ENCODE measurements around the gene HBP1. TPM values are rescaled to one million over a fixed set of nuclear protein-coding genes. Genes with fewer than 3 reads are reported as not detected.

HBP1 gene
- total and polyA plus RNA-seq, 2 of the 13 experiments (the other 11 are each of a cell fraction or from before 2014, with no cell fraction given): 22.9 to 44.1 TPM

DNA sequence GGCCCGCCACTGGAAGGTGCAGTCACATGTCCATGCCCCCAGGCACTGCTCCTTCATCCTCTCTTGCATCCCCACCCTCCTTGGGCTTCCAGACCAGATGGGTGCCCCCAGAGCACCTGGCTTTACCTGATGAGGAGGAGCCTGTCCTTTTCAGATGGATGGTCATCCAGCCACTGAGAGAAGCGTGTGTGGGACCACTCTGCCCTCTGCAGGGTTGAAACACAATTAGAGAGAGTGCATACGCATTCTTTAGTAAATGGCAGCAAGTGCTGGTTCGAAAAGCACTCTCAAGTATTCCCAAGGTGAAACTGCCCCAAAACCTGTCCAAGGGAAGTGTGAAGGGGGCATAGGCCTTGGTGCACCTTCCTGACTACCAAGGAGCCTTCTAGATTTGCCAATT, 41.6 kb downstream of the HBP1 start (continued):
- TF ChIP-seq ZFAT (CRISPR knock-in tag; conservative IDR thresholded peaks at IDR 0.05): no peak
- TF ChIP-seq, protein P1, sequence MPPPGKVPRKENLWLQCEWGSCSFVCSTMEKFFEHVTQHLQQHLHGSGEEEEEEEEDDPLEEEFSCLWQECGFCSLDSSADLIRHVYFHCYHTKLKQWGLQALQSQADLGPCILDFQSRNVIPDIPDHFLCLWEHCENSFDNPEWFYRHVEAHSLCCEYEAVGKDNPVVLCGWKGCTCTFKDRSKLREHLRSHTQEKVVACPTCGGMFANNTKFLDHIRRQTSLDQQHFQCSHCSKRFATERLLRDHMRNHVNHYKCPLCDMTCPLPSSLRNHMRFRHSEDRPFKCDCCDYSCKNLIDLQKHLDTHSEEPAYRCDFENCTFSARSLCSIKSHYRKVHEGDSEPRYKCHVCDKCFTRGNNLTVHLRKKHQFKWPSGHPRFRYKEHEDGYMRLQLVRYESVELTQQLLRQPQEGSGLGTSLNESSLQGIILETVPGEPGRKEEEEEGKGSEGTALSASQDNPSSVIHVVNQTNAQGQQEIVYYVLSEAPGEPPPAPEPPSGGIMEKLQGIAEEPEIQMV (CRISPR knock-in tag; IDR thresholded peaks at IDR 0.05; ENCODE audit: low read depth): no peak
- TF ChIP-seq, protein P2, sequence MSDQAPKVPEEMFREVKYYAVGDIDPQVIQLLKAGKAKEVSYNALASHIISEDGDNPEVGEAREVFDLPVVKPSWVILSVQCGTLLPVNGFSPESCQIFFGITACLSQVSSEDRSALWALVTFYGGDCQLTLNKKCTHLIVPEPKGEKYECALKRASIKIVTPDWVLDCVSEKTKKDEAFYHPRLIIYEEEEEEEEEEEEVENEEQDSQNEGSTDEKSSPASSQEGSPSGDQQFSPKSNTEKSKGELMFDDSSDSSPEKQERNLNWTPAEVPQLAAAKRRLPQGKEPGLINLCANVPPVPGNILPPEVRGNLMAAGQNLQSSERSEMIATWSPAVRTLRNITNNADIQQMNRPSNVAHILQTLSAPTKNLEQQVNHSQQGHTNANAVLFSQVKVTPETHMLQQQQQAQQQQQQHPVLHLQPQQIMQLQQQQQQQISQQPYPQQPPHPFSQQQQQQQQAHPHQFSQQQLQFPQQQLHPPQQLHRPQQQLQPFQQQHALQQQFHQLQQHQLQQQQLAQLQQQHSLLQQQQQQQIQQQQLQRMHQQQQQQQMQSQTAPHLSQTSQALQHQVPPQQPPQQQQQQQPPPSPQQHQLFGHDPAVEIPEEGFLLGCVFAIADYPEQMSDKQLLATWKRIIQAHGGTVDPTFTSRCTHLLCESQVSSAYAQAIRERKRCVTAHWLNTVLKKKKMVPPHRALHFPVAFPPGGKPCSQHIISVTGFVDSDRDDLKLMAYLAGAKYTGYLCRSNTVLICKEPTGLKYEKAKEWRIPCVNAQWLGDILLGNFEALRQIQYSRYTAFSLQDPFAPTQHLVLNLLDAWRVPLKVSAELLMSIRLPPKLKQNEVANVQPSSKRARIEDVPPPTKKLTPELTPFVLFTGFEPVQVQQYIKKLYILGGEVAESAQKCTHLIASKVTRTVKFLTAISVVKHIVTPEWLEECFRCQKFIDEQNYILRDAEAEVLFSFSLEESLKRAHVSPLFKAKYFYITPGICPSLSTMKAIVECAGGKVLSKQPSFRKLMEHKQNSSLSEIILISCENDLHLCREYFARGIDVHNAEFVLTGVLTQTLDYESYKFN (CRISPR knock-in tag; conservative IDR thresholded peaks at IDR 0.05): no peak

DNA sequence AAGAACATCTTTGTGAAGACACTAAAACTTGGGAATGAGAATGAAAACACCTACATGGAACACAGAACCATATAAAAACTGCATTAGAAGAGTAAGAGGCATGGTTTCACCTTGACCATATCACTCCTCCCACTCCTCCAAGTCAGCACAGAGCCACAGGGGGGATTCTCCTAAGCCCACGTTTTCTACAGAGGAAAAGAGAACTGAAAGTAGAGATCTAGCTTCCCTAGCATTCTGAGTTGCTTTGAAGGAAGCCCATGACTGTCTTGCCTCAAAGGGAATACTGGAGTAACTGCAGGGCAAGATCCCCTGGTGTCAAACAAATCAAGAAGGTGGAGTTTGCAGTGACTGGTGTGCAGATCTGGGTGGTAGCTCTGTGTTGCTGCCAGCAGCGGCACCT, 43.9 kb downstream of the HBP1 start:
- CTCF ChIA-PET (ENCODE audit: low intra/inter-chr PET ratio, low total read pairs): no interaction called here
- TF ChIP-seq, protein P3, sequence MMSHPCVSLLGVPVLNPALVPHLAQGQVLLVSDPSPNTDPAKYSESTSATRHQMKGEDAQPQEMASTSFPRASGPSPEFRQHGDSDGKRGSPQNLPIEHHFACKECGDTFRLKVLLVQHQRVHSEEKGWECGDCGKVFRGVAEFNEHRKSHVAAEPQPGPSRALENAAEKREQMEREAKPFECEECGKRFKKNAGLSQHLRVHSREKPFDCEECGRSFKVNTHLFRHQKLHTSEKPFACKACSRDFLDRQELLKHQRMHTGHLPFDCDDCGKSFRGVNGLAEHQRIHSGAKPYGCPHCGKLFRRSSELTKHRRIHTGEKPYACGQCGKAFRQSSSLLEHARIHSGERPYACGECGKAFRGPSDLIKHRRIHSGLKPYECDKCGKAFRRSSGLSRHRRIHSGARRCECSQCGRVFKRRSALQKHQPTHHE (CRISPR knock-in tag; IDR thresholded peaks at IDR 0.05; ENCODE audit: borderline replicate concordance): no peak
- no peak for TF ChIP-seq ZNF761 (CRISPR knock-in tag; conservative IDR thresholded peaks at IDR 0.05)
- TF ChIP-seq, protein P4, sequence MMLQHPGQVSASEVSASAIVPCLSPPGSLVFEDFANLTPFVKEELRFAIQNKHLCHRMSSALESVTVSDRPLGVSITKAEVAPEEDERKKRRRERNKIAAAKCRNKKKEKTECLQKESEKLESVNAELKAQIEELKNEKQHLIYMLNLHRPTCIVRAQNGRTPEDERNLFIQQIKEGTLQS (CRISPR knock-in tag; IDR thresholded peaks at IDR 0.05): no peak
- no peak for TF ChIP-seq ZNF552 (CRISPR knock-in tag; IDR thresholded peaks at IDR 0.05; ENCODE audit: borderline replicate concordance)
- TF ChIP-seq, protein P5, sequence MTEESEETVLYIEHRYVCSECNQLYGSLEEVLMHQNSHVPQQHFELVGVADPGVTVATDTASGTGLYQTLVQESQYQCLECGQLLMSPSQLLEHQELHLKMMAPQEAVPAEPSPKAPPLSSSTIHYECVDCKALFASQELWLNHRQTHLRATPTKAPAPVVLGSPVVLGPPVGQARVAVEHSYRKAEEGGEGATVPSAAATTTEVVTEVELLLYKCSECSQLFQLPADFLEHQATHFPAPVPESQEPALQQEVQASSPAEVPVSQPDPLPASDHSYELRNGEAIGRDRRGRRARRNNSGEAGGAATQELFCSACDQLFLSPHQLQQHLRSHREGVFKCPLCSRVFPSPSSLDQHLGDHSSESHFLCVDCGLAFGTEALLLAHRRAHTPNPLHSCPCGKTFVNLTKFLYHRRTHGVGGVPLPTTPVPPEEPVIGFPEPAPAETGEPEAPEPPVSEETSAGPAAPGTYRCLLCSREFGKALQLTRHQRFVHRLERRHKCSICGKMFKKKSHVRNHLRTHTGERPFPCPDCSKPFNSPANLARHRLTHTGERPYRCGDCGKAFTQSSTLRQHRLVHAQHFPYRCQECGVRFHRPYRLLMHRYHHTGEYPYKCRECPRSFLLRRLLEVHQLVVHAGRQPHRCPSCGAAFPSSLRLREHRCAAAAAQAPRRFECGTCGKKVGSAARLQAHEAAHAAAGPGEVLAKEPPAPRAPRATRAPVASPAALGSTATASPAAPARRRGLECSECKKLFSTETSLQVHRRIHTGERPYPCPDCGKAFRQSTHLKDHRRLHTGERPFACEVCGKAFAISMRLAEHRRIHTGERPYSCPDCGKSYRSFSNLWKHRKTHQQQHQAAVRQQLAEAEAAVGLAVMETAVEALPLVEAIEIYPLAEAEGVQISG (CRISPR knock-in tag; IDR thresholded peaks at IDR 0.05): no peak
- no peak for TF ChIP-seq ZNF776 (CRISPR knock-in tag; IDR thresholded peaks at IDR 0.05)
- TF ChIP-seq, protein P6, sequence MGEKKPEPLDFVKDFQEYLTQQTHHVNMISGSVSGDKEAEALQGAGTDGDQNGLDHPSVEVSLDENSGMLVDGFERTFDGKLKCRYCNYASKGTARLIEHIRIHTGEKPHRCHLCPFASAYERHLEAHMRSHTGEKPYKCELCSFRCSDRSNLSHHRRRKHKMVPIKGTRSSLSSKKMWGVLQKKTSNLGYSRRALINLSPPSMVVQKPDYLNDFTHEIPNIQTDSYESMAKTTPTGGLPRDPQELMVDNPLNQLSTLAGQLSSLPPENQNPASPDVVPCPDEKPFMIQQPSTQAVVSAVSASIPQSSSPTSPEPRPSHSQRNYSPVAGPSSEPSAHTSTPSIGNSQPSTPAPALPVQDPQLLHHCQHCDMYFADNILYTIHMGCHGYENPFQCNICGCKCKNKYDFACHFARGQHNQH (CRISPR knock-in tag; IDR thresholded peaks at IDR 0.05): no peak
- TF ChIP-seq ZNF432 (CRISPR knock-in tag; IDR thresholded peaks at IDR 0.05; ENCODE audit: borderline replicate concordance): no peak
- no peak for TF ChIP-seq MXD4 (CRISPR knock-in tag; IDR thresholded peaks at IDR 0.05)

More for the DNA sequence above, 43.9 kb downstream of the HBP1 start:
- H3K4me2 ChIP-seq (ENCODE audit: low read depth, low read length): no peak overlapping the region
- H3K9me3 ChIP-seq (ENCODE audit: low read length): no peaks in the 10 kb centered on the region
- H3K27me3 ChIP-seq (ENCODE audit: control insufficient read depth in 1 of 2, insufficient read depth in 2 of 2, low read length in 2 of 2): no peaks in the 10 kb centered on the region
- POLR2A ChIA-PET: interaction anchor here (1.6 kb wide), 1 partner anchor 45 kb away, joined by 7 read pairs; the partner anchor contains the start of gene HBP1
- no peak overlapping the region for H2AFZ ChIP-seq (ENCODE audit: low read length)
- no peaks in the 10 kb centered on the region for H3K4me1 ChIP-seq (ENCODE audit: insufficient read depth, low read length)
- intact Hi-C loops (cut with micrococcal nuclease; ENCODE audit: unreplicated experiment): no loop called here
- H4K20me1 ChIP-seq (ENCODE audit: insufficient read depth, low read length): no peaks in the 10 kb centered on the region
- FAIRE-seq: no peak
- ATAC-seq: no peak
- no peak overlapping the region for H3K9ac ChIP-seq (ENCODE audit: insufficient read depth, low read depth, low read length)
- BruUV-seq (replicated peaks): no TSS peak
- DNase-seq (ENCODE audit: low spot score): no peak
- H3K4me3 ChIP-seq (replicated peaks in 1 of 3; ENCODE audit: insufficient read depth in 1 of 3, low read depth in 2 of 3, low read length in 3 of 3): no peak overlapping the region
- WGBS (ENCODE audit: low lambda C conversion rate): 93% methylated on average over 2 of the region's 2 CpGs
- in situ Hi-C loops (cut with HindIII; ENCODE audit: extremely low pct_ligation_motif_present, low pct_unique_long_range_greater_than_20kb): loop anchor here (25.0 kb wide), 2 partner anchors 500 to 675 kb away; partner anchors contain the start of gene DLD
- H3K27ac ChIP-seq (ENCODE audit: extremely low read length, insufficient read depth, low read length): no peak overlapping the region
- no peaks in the 10 kb centered on the region for H3K79me2 ChIP-seq (ENCODE audit: insufficient read depth, low read length)
- H3K36me3 ChIP-seq (replicated peaks in 1 of 2; ENCODE audit: control insufficient read depth in 1 of 2, insufficient read depth in 2 of 2, low read length in 2 of 2): peaks cover 6 to 26% of the 10 kb centered on the region in 2 experiments

Measured in HepG2 (cell line).